ENCODE measurements around the gene RPS6KA2.

The RPS6KA2 gene

GRCh38 chr6:166613027-166613426 lies 14.0 kb downstream of the RPS6KA2 start:
- no peak for DNase-seq

DNA sequence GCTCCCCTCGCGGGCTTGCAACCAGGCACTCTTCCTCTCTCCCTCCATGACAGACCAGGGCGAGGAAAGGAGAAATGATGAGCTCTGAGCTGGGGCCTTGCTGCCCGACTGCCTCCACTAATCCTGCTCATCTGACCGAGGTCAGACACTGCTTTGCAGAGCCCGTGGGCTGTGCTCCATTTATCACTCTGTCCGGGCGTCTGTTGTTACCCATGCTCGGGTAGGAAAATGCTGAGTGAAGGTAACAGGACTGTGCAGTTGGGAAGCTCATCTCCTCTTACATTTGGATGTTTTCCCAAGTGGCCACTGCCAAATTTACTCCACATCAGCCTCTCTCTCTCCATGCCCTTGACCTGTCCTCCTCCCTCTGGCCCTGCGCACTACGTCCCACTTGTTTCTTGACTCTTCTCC lies 14.6 kb downstream of the RPS6KA2 start:
- DNase-seq: no peak

- DNase-seq: peak in 1 of 2 experiments; percentile 35
These were observed 15.4 kb downstream of the RPS6KA2 start for GRCh38 chr6:166611631-166612030.

- DNase-seq: no peak
These were observed 17.0 kb downstream of the RPS6KA2 start for GRCh38 chr6:166610069-166610468.

DNA sequence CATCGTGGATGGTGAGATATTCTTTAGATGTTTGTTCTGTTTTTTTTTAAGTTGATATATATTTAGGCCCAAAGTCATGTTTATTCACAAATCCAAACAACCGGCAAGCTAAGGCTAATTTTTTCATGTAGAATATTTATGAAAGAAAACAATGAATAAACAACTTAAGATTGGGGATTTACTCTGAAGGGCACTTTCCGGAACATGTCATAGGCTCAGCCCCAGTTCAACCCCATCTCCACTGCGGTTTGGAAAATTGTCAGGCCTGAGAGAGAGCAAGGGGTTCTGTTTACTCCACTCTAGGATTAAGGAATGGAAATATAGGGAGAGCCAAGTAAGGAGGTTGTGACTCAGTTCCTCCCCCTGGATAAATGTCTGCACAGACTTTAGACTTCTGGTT lies 18.3 kb downstream of the RPS6KA2 start:
- DNase-seq: no peak

GRCh38 chr6:166605752-166606151 lies 21.3 kb downstream of the RPS6KA2 start:
- no peak for DNase-seq

GRCh38 chr6:166604911-166605310 lies 22.1 kb downstream of the RPS6KA2 start:
- DNase-seq: no peak

DNA sequence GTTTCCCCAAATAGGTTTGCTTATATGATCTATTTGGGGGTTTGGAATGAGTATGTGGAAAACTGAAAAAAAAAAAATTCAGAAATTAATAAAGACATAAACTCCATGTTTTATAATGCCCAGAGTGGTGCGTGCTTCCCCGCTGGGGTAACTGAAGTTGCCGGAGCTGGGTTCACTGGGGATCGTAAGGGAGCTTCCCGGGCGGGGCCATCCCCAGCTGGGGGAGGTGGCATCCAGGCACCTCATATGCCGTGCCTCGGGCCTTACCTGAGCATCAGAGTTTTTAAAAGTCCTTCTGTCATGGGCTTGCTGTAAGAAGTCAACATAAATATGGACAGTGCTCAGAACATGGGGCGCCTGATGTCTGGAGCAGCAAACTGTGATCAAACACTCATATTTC lies 22.7 kb downstream of the RPS6KA2 start:
- no peak for DNase-seq

GRCh38 chr6:166603043-166603690 lies 23.9 kb downstream of the RPS6KA2 start:
- DNase-seq: no peak

- no peak for DNase-seq
These were observed 25.1 kb downstream of the RPS6KA2 start for GRCh38 chr6:166601956-166602355.

DNA sequence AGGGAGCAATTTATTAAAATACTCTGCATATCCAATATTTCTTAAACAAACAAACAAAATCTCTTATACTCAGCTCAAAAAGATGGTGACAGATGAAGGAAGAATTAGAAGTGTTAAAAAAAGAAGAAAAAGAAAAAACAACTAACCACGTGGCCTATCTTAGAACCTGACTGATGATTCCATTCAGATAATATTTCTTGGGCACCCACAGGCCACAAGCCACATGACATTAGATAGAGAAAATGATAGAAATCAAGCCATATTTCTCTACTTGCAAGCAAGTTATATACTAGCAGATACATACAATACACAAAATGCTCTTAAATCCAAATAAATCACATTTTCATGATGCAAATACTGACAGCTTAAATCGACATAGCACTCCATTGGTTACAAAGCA lies 26.1 kb downstream of the RPS6KA2 start:
- no peak for DNase-seq

DNA sequence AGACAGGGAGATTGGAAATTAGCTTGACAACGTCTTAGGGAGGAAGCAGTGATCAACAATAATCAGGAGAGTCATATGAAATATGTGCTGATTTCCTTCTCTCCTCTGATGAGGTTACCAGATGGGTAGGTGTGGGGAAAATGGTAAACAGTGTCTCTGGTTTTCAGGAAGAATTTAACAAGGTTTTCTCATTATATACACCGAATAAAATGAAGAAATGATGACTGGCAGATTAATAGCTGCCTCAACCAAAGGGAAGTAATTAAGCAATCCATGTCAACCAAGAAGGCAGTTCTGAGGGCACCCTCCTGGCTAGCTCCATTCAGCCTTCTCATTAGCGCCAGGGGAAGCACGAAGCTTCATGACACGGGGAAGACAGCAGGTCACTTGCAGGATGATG lies 27.8 kb downstream of the RPS6KA2 start:
- DNase-seq: no peak

- DNase-seq: no peak
These were observed 28.5 kb downstream of the RPS6KA2 start for GRCh38 chr6:166598441-166599138.

- no peak for DNase-seq
These were observed 29.2 kb downstream of the RPS6KA2 start for GRCh38 chr6:166597711-166598440.

GRCh38 chr6:166596776-166597507 lies 30.1 kb downstream of the RPS6KA2 start:
- no peak for DNase-seq

DNA sequence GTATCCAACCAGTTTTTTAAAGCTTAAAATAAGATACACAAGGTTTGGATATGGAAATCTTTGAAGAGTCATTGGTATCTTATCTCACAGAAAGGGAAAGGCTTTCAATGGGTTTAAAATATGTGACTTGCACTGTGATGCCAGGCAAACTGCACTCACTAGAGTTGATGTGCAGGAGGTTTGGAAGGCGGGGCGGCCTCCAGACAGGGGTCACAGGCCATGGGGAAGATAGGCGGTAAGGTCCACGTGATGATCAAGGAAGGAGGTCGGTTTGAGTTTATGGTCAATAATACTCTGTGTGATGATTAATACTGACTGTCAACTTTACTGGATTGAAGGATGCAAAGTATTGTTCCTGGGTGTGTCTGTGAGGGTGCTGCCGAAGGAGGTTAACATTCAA lies 31.1 kb downstream of the RPS6KA2 start:
- no peak for DNase-seq

- no peak for DNase-seq
These were observed 31.8 kb downstream of the RPS6KA2 start for GRCh38 chr6:166595061-166595780.

DNA sequence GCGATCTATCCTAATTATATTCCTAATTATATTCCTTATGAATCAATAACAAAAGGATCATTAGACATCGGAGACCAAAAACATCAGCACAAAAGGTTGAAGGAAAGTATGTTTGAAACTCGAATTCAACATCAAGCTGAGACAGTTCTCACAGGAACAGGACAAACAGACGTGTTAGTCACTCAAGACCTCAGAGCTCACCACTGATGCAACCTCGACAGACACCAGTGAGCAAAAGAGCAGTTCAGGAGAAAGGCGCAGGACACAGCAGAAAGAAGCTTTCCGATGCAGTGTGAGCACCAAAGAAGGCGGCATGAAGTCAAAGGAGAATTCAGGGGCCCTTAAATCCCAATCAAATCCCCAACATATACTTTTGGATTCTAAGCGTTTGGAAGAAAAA lies 34.2 kb downstream of the RPS6KA2 start:
- no peak for DNase-seq

DNA sequence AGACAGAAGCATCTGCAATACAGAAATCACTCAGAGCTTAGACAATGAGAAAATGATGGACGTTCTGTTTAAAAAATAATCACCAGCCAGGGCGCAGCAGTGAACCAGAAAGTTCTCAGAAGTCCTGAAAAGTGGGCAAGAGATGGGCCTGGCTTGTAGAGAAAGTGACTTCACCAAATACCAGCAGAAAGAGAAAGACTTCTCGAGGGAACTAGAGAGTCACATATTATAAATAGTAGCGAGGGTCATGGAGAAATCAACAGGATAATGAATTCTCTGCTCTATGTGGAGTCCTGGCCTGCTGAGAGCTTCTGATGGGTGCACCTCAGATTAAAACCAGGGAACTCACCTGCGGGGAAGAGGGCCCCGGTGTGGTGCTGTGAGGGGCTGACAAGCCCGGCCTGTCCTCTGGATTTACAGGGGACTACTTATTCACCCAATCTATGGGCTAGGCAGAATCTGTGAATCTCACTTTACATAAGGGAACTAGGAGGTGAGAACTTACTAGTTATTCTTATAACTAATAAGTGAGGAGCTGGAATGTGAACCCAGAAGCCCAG lies 35.0 kb downstream of the RPS6KA2 start:
- no peak for DNase-seq

DNA sequence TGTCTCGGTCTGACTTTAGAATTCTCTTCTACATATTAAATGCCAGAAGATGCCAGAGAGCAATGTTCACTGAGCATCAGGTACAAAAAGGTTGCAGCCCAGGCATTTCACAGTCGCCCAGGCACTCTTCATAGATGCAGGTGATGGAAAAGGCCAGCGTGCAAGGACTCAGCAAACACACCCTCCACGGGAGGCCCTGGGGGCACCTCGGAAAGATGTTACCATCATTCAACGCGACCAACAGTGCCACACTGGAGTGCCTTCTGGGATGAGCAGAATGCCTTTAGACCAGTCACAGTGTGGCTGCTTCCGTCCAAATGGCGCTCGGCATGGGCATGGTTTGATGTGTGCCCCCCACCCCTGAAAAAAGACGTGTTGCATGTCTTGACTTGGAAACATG lies 36.0 kb downstream of the RPS6KA2 start:
- DNase-seq: no peak

DNA sequence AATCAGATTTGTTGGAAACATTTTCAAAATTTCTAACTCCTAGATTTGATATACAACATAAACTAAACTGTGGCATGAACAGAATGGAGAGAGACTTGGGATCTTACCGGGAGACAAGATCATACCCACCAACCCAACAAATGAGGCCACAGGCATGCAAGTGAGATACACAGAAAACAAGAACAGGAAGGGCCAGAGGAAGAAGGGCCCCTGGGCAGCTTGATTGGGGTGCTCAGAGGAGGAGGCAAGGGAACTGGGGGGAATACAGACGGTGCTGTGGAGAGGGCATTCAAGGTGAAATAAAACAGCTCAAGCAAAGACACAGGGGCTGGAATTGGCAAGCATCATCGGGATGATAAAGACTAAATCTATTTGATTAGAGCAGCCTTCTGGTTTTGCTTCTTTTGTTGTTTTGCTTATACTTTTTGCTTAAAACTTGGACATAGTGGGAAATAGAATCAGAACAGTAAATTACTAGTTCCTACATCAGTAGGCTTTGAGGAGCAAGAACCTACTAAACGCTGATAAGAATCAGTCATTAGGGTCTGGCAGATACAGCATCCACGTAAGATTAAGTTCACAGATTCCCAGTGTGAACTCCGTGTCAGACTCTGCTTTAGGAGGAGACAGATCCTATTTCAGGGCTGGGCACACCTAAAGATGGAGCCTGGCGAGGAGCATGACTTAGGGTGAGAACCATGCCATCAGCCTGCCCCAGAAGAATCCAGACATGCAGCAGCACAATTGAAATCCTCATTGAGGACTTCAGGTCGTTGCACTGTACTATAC lies 37.1 kb downstream of the RPS6KA2 start:
- DNase-seq: no peak

GRCh38 chr6:166589337-166589731 lies 37.7 kb downstream of the RPS6KA2 start:
- DNase-seq: no peak

All from NCI-H524 (cell line).